ENCODE measurements around the gene BARX2. TPM values are rescaled to one million over a fixed set of nuclear protein-coding genes. Genes with fewer than 3 reads are reported as not detected.

BARX2 gene
- total RNA-seq, 1 experiment from 2014 or later = 0.12 TPM

DNA sequence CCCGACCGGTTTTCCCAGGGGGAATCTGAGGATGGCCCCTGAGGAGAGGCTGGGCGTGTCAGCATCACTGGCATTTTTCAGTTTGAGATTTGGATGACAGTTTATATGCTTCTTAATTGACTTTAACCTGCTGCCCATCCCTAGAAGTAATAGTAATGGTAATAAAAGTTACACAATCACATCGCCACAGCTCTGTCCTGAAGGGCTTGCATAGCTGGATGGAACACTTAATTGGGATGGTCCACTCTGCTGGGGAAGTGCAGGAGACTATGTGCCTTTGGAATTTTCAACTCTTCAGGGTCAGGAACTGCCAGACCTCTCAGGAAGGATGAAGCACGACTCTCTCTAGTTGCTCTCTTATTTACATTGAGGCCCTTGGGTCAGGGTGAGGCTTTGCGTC, 16.2 kb downstream of the BARX2 start:
- DNase-seq (ENCODE audit: low read depth, low spot score) (no peak), ATAC-seq (no peak)
- H4K20me1 ChIP-seq (ENCODE audit: insufficient read depth) = no peaks in the 10 kb centered on the region
- CTCF ChIA-PET = no interaction called here
- intact Hi-C loops (cut with micrococcal nuclease) = no loop called here
- POLR2A ChIA-PET = no interaction called here
- H3K36me3 ChIP-seq (ENCODE audit: control insufficient read depth in 1 of 2, insufficient read depth in 2 of 2, low read length in 2 of 2) = no peaks in the 10 kb centered on the region
- H3K4me2 ChIP-seq (ENCODE audit: low read length) = no peak overlapping the region
- no peaks in the 10 kb centered on the region for H3K9me2 ChIP-seq (ENCODE audit: insufficient read depth)
- no peaks in the 10 kb centered on the region for H3K9me3 ChIP-seq (ENCODE audit: control insufficient read depth in 1 of 2, insufficient read depth in 1 of 2, low read depth in 1 of 2, low read length in 2 of 2)
- no peak overlapping the region for H2AFZ ChIP-seq (ENCODE audit: low read depth, low read length, poor library complexity, severe bottlenecking)
- RAD21 ChIA-PET (ENCODE audit: low non-redundant PET in 1 of 2, low total read pairs in 2 of 2, uncharacterized antibody in 2 of 2, unreplicated experiment in 2 of 2) = no interaction called here
- H3K79me2 ChIP-seq (ENCODE audit: insufficient read depth, low read length) = no peaks in the 10 kb centered on the region
- TF ChIP-seq JUND (IDR thresholded peaks at IDR 0.05) = no peak
- no peak for TF ChIP-seq CEBPB (IDR thresholded peaks at IDR 0.05; ENCODE audit: low read depth)
- TF ChIP-seq RAD21 (IDR thresholded peaks at IDR 0.05; ENCODE audit: low read depth) = no peak
- TF ChIP-seq ZFX (IDR thresholded peaks at IDR 0.05) = no peak
- no peak for TF ChIP-seq ZNF274 (IDR thresholded peaks at IDR 0.05; ENCODE audit: low read depth, low read length)
- no peak for TF ChIP-seq CTCF (IDR thresholded peaks at IDR 0.05 in 2 of 3, conservative IDR thresholded peaks at IDR 0.05 in 1 of 3; ENCODE audit: borderline replicate concordance in 1 of 3, insufficient read depth in 1 of 3, low read depth in 2 of 3, low read length in 2 of 3)
- TF ChIP-seq SRF (IDR thresholded peaks at IDR 0.05; ENCODE audit: low read depth) = no peak
- TF ChIP-seq POLR2A (IDR thresholded peaks at IDR 0.05; ENCODE audit: borderline replicate concordance, extremely low read depth, insufficient read depth, insufficient read length) = no peak
- TF ChIP-seq EZH2phosphoT487 (IDR thresholded peaks at IDR 0.05; ENCODE audit: borderline replicate concordance) = no peak
- TF ChIP-seq, protein P1, sequence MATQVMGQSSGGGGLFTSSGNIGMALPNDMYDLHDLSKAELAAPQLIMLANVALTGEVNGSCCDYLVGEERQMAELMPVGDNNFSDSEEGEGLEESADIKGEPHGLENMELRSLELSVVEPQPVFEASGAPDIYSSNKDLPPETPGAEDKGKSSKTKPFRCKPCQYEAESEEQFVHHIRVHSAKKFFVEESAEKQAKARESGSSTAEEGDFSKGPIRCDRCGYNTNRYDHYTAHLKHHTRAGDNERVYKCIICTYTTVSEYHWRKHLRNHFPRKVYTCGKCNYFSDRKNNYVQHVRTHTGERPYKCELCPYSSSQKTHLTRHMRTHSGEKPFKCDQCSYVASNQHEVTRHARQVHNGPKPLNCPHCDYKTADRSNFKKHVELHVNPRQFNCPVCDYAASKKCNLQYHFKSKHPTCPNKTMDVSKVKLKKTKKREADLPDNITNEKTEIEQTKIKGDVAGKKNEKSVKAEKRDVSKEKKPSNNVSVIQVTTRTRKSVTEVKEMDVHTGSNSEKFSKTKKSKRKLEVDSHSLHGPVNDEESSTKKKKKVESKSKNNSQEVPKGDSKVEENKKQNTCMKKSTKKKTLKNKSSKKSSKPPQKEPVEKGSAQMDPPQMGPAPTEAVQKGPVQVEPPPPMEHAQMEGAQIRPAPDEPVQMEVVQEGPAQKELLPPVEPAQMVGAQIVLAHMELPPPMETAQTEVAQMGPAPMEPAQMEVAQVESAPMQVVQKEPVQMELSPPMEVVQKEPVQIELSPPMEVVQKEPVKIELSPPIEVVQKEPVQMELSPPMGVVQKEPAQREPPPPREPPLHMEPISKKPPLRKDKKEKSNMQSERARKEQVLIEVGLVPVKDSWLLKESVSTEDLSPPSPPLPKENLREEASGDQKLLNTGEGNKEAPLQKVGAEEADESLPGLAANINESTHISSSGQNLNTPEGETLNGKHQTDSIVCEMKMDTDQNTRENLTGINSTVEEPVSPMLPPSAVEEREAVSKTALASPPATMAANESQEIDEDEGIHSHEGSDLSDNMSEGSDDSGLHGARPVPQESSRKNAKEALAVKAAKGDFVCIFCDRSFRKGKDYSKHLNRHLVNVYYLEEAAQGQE (IDR thresholded peaks at IDR 0.05; ENCODE audit: low read depth) = no peak
- no peak overlapping the region for H3K27ac ChIP-seq (ENCODE audit: low read depth, low read length)
- no peak overlapping the region for H3K4me3 ChIP-seq (replicated peaks in 1 of 2; ENCODE audit: low read depth in 1 of 2, low read length in 2 of 2)
- no peaks in the 10 kb centered on the region for H3K4me1 ChIP-seq (ENCODE audit: control insufficient read depth in 1 of 2, insufficient read depth in 2 of 2, low read length in 2 of 2)
- no peak overlapping the region for H3K9ac ChIP-seq (ENCODE audit: low read length)
- H3K27me3 ChIP-seq (ENCODE audit: insufficient read depth, low read length) = no peaks in the 10 kb centered on the region; the same call in 1 of the 2 replicates
- no TSS peak for BruUV-seq (replicated peaks)
